GM20000 (cell line): ENCODE data around the gene TBC1D10B.

Experiments
- DNase-seq: peaks from one replicate; pipeline ENCODE4 v3.0.0; 2012; ENCODE audit warnings: low spot score
- CTCF ChIP-seq: IDR thresholded peaks from 2 replicates; pipeline ENCODE4 v1.5.1; 2012; ENCODE audit warnings: mild to moderate bottlenecking, control low read depth; ENCODE audit errors: extremely low read depth, missing control alignments

Gene TBC1D10B

GRCh38 chr16:30379158-30379783, 9.0 kb upstream of the TBC1D10B start:
- no peak for TF ChIP-seq CTCF
- no peak for DNase-seq

GRCh38 chr16:30378236-30379157, 8.2 kb upstream of the TBC1D10B start:
- TF ChIP-seq CTCF: no peak
- DNase-seq: peak; percentile 97

- DNase-seq: peak; percentile 83
- TF ChIP-seq CTCF: no peak
Observed at GRCh38 chr16:30377812-30378235, 7.5 kb upstream of the TBC1D10B start.

GRCh38 chr16:30377050-30377811, 6.9 kb upstream of the TBC1D10B start:
- DNase-seq: no peak
- TF ChIP-seq CTCF: no peak

GRCh38 chr16:30376461-30376902, 6.2 kb upstream of the TBC1D10B start:
- TF ChIP-seq CTCF: no peak
- no peak for DNase-seq

GRCh38 chr16:30375864-30376263, 5.6 kb upstream of the TBC1D10B start:
- no peak for TF ChIP-seq CTCF
- no peak for DNase-seq
